K562 (cell line): ENCODE results near the gene AKT3. TPM values are rescaled to one million over a fixed set of nuclear protein-coding genes. Genes with fewer than 3 reads are reported as not detected.

Experiments
- ATAC-seq: fragments of 200-7000 bp; cut with Tn5 transposase; 3 replicates; pipeline ENCODE4 v1.9.1; 2020; ENCODE audit warnings: moderate library complexity
- BruUV-seq: library from RNA; stranded (reverse); fragments of 400-500 nt; replicated peaks from 2 replicates; lab custom pipeline; 2021; lab: Mats Ljungman, UMichigan
- CTCF ChIA-PET: fragments of 300-600 bp; formaldehyde crosslinking; extraction: SDS; loops from one replicate; lab custom pipeline; 2021; ENCODE audit warnings: low intra/inter-chr PET ratio; lab: Yijun Ruan, JAX
- POLR2A ChIA-PET: fragments of 300-600, 350-650 bp; sonication (Branson Sonifier 250); formaldehyde crosslinking; extraction: SDS; loops from one replicate; lab custom pipeline; 2021; ENCODE audit warnings: antibody characterized with exemption, inconsistent platforms; lab: Yijun Ruan, JAX
- DNase-seq, 4 experiments: peaks; one replicate each; pipeline versions ENCODE4 v3.0.0 to v3.0.0-alpha.2; 2011 to 2018; ENCODE audit warnings: low spot score in 3 of 4, mixed read lengths in 3 of 4; ENCODE audit errors: extremely low read depth in 1 of 4
- FAIRE-seq: peaks from 2 replicates; lab custom pipeline; 2011; peaks lifted over from hg19 to GRCh38; lab: Jason Lieb, UNC
- H2AFZ ChIP-seq: 2 replicates; pipeline ENCODE4 v1.6.0; 2011; ENCODE audit warnings: low read depth, low read length, control low read depth, inconsistent platforms
- H3K27ac ChIP-seq: fragments of 200-600 bp; 3 replicates; pipeline ENCODE4 v1.8.0; 2011; ENCODE audit warnings: low read depth, mild to moderate bottlenecking, control low read depth, inconsistent platforms, low read length, moderate library complexity, mixed read lengths; ENCODE audit errors: extremely low read depth
- H3K27me3 ChIP-seq, 2 experiments: fragments of 300-600 bp in 1 of 2; 2 replicates in 1 of 2; 3 replicates in 1 of 2; pipeline versions ENCODE4 v1.6.0 to v1.8.0; 2011; ENCODE audit warnings: inconsistent platforms in 2 of 2, low read length in 2 of 2, mild to moderate bottlenecking in 1 of 2, mixed read lengths in 1 of 2, moderate library complexity in 1 of 2; ENCODE audit not compliant: control insufficient read depth in 2 of 2, insufficient read depth in 2 of 2
- H3K36me3 ChIP-seq: fragments of 300-600 bp; 3 replicates; pipeline ENCODE4 v1.8.0; 2011; ENCODE audit warnings: mild to moderate bottlenecking, low read length, inconsistent platforms; ENCODE audit not compliant: control insufficient read depth, insufficient read depth
- H3K4me1 ChIP-seq, 2 experiments: fragments of 200-600 bp in 1 of 2; replicated peaks in 1 of 2; 2 replicates in 1 of 2; 3 replicates in 1 of 2; pipeline versions ENCODE4 v1.5.1 to v1.8.0; 2011; ENCODE audit warnings: inconsistent platforms in 2 of 2, low read length in 2 of 2, mild to moderate bottlenecking in 1 of 2, mixed read lengths in 1 of 2, moderate library complexity in 1 of 2; ENCODE audit not compliant: control insufficient read depth in 2 of 2, insufficient read depth in 2 of 2
- H3K4me2 ChIP-seq: 2 replicates; pipeline ENCODE4 v1.6.1; 2011; ENCODE audit warnings: low read length, control low read depth, inconsistent platforms, mixed read lengths; ENCODE audit not compliant: insufficient read depth
- H3K4me3 ChIP-seq: fragments of 200-600 bp; sonication (generic), shearing (Covaris generic); 2 replicates; pipeline ENCODE4 v1.5.1; 2016; ENCODE audit warnings: control low read depth, inconsistent platforms
- H3K79me2 ChIP-seq: fragments of 200-600 bp; 3 replicates; pipeline ENCODE4 v1.8.0; 2011; ENCODE audit warnings: low read length, inconsistent platforms; ENCODE audit not compliant: control insufficient read depth, insufficient read depth
- H3K9ac ChIP-seq, 2 experiments: 2 replicates each; pipeline versions ENCODE4 v1.6.0 to v1.6.1; 2011; ENCODE audit warnings: low read depth in 2 of 2, low read length in 2 of 2, control low read depth in 1 of 2, inconsistent platforms in 1 of 2, mild to moderate bottlenecking in 1 of 2, mixed read lengths in 1 of 2; ENCODE audit not compliant: insufficient read depth in 1 of 2
- H3K9me1 ChIP-seq: one replicate; pipeline ENCODE4 v1.6.0; 2011; ENCODE audit warnings: inconsistent platforms, mild to moderate bottlenecking, low read length, moderate library complexity; ENCODE audit not compliant: control insufficient read depth, insufficient read depth
- H3K9me3 ChIP-seq: replicated peaks from 2 replicates; pipeline ENCODE4 v1.5.1; 2011; ENCODE audit warnings: low read depth, low read length, inconsistent platforms; ENCODE audit not compliant: control insufficient read depth, insufficient read depth
- H4K20me1 ChIP-seq: replicated peaks from 2 replicates; pipeline ENCODE4 v1.6.1; 2011; ENCODE audit warnings: low read length, inconsistent platforms, mixed read lengths; ENCODE audit not compliant: control insufficient read depth, insufficient read depth
- DNMT1 ChIP-seq: fragments of 450-650 bp; IDR thresholded peaks from 2 replicates; pipeline ENCODE4 v1.6.1; 2016; ENCODE audit warnings: antibody characterized with exemption, mild to moderate bottlenecking
- MAFF ChIP-seq: IDR thresholded peaks from 2 replicates; pipeline ENCODE4 v1.6.1; 2012; ENCODE audit warnings: low read length, improper control_type of control experiment
- MAFG ChIP-seq: fragments of 450-650 bp; conservative IDR thresholded peaks from 2 replicates; pipeline ENCODE4 v1.6.1; 2016; ENCODE audit warnings: missing genetic modification characterization, missing compliant biosample characterization
- MAFK ChIP-seq: IDR thresholded peaks from 2 replicates; pipeline ENCODE4 v1.6.1; 2011; ENCODE audit warnings: low read length, improper control_type of control experiment
- MAZ ChIP-seq, 2 experiments: fragments of 450-650 bp in 1 of 2; sonication (generic) in 1 of 2; formaldehyde crosslinking; IDR thresholded peaks in 1 of 2; conservative IDR thresholded peaks in 1 of 2; 2 replicates each; pipeline versions ENCODE4 v1.4.0 to v1.5.0; 2020; ENCODE audit warnings: mild to moderate bottlenecking in 1 of 2, missing genetic modification reagents in 1 of 2
- RAD21 ChIP-seq, 2 experiments: fragments of 250-450 bp in 1 of 2; fragments of 450-650 bp in 1 of 2; sonication (Bioruptor Pico) in 1 of 2; formaldehyde crosslinking in 1 of 2; IDR thresholded peaks in 1 of 2; conservative IDR thresholded peaks in 1 of 2; 2 replicates each; pipeline versions ENCODE4 v1.4.0 to v1.8.0; 2020 to 2022; ENCODE audit warnings: mild to moderate bottlenecking in 2 of 2, moderate library complexity in 1 of 2
- ZNF316 ChIP-seq: fragments of 450-650 bp; IDR thresholded peaks from 2 replicates; pipeline ENCODE4 v1.6.1; 2016
- WGBS: fragments of 100-300 bp; shearing (Covaris generic); methylation state at CpG from one replicate; pipeline ENCODE4 v1.1.6; 2016; ENCODE audit warnings: low coverage, mixed read lengths; ENCODE audit not compliant: insufficient coverage; ENCODE audit errors: missing lambda C conversion rate; 5-methylcytosine and 5-hydroxymethylcytosine counted together
- in situ Hi-C: fragments of 300-500 bp; cut with MboI; formaldehyde crosslinking; loops from 4 replicates; pipeline ENCODE4 v1.15.0; 2018; ENCODE audit warnings: inconsistent platforms, mixed read lengths
- intact Hi-C: fragments of 100-400 bp; cut with micrococcal nuclease; formaldehyde crosslinking; loops from 2 replicates; pipeline ENCODE4 v1.14.2; 2022
- polyA plus RNA-seq, 8 experiments: library from polyadenylated mRNA; depleted of rRNA in 4 of 8; stranded (reverse) in 5 of 8; unstranded in 3 of 8; fragments of >200 nt; fragmentation: Nextera tagmentation in 2 of 8; fragmentation: Illumina TruSeq in 1 of 8; extraction: Ambion mirVana in 2 of 8; extraction: Trizol in 1 of 8; gene quantifications; 2 replicates each; pipeline versions ENCODE4 v1.2.1 to v1.2.3, GENCODE V29; 2011 to 2014; ENCODE audit warnings: inconsistent platforms in 1 of 8, missing spikeins in 1 of 8
- total RNA-seq, 7 experiments: library from RNA; depleted of rRNA in 6 of 7; stranded (reverse); fragments of >200 nt in 6 of 7; fragmentation: Illumina TruSeq in 2 of 7; extraction: Trizol in 2 of 7; gene quantifications; 2 replicates each; pipeline versions ENCODE4 v1.2.1 to v1.2.3, GENCODE V29; 2011 to 2021; ENCODE audit warnings: low replicate concordance in 1 of 7
- TF ChIP-seq, protein P1 (sequence below), 3 experiments: IDR thresholded peaks in 2 of 3; conservative IDR thresholded peaks in 1 of 3; 2 replicates each; pipeline ENCODE4 v1.5.1; 2011 to 2012; ENCODE audit warnings: low read length in 3 of 3, mild to moderate bottlenecking in 3 of 3, control low read depth in 2 of 3, improper control_type of control experiment in 1 of 3, inconsistent platforms in 1 of 3, low read depth in 1 of 3, mixed read lengths in 1 of 3, moderate library complexity in 1 of 3; ENCODE audit not compliant: insufficient read depth in 2 of 3
- TF ChIP-seq, protein P2 (sequence below), 2 experiments: fragments of 450-650 bp in 1 of 2; sonication (generic) in 1 of 2; formaldehyde crosslinking in 1 of 2; IDR thresholded peaks in 1 of 2; conservative IDR thresholded peaks in 1 of 2; 2 replicates each; pipeline versions ENCODE4 v1.6.1 to v1.8.1; 2016 to 2023; ENCODE audit warnings: mild to moderate bottlenecking in 2 of 2, moderate library complexity in 2 of 2, inconsistent platforms in 1 of 2, missing genetic modification reagents in 1 of 2

The AKT3 gene
- total and polyA plus RNA-seq, 9 of the 15 experiments (the other 6 are each of a cell fraction or from before 2014, with no cell fraction given): 0.04 to 0.54 (median 0.18) TPM; not detected in 1

DNA sequence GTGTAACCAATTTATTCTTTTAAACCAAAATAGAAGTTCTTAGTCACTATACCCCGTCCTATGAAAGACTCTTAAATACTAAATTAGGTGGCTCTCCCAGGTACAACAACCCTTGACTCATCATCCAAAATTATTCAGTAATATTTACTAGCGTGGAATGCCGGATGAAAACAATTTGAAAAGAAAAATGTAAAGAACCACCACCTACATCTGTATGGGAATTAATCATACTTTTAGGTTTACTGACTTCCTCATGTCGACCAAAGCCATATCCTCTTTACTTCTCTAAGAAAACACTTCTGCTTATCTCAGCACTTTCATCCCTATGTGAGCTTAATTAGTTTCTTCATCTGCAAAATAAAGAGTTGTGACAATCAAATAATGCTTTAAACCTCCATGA is 139.6 kb downstream of the AKT3 start:
- Histone ChIP-seq H3K27ac (no peak overlapping the region), H4K20me1 (no peaks in the 10 kb centered on the region), H3K36me3 (no peaks in the 10 kb centered on the region), H3K4me3 (no peak overlapping the region), H3K9me3 (no peaks in the 10 kb centered on the region), H3K9me1 (no peaks in the 10 kb centered on the region), H2AFZ (no peak overlapping the region), H3K79me2 (no peaks in the 10 kb centered on the region), H3K27me3 (no peaks in the 10 kb centered on the region), H3K4me2 (no peak overlapping the region), H3K4me1 (no peaks in the 10 kb centered on the region), H3K9ac (no peak overlapping the region)
- WGBS: 0% methylated on average over 4 of the region's 4 CpGs
- ChIA-PET CTCF (interaction anchor here (0.6 kb wide), 1 partner anchor 531 kb away, joined by 3 read pairs; no protein-coding TSS in a partner anchor), POLR2A (interaction anchor here (1.3 kb wide), 1 partner anchor 22 kb away, joined by 3 read pairs; no protein-coding TSS in a partner anchor)
- ATAC-seq (no peak), FAIRE-seq (no peak)
- BruUV-seq: no TSS peak
- intact Hi-C loops: no loop called here
- no peak for TF ChIP-seq MAZ (CRISPR knock-in tag; conservative IDR thresholded peaks at IDR 0.05 in 1 of 2, IDR thresholded peaks at IDR 0.05 in 1 of 2)
- TF ChIP-seq MAFK: peak; percentile 39; the same call in 1 of the 2 replicates
- peak; percentile 22; the same call in 1 of the 2 replicates for TF ChIP-seq MAFG
- TF ChIP-seq DNMT1: no peak
- peak; percentile 33; the same call in 1 of the 2 replicates for TF ChIP-seq ZNF316
- TF ChIP-seq MAFF: peak; percentile 28
- TF ChIP-seq, all 486 proteins: peak for 4
- no peak for DNase-seq
- in situ Hi-C loops: no loop called here

DNA sequence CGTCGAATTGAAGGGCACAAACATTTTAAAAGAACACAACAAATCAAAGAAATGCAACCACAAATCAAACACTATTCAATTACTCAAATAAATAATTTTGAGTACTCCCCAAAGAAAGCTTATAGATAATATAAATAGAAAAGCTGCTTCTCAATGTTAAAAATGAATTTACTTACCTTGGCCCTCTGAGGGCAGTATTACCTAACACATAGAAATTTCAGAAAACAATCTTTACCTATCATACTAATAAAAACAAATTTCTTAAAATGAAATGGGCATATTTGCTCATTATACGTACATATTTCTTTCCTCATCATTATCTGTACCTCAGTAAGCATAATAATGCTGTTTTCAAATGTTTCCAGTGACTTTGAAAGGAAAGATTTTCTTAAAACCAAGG is 141.8 kb downstream of the AKT3 start:
- Histone ChIP-seq H3K36me3 (no peaks in the 10 kb centered on the region), H3K9me1 (no peaks in the 10 kb centered on the region), H4K20me1 (no peaks in the 10 kb centered on the region), H3K9me3 (no peaks in the 10 kb centered on the region), H2AFZ (no peak overlapping the region), H3K4me3 (no peak overlapping the region), H3K79me2 (no peaks in the 10 kb centered on the region), H3K27me3 (no peaks in the 10 kb centered on the region), H3K4me2 (no peak overlapping the region), H3K27ac (no peak overlapping the region), H3K9ac (no peak overlapping the region), H3K4me1 (no peaks in the 10 kb centered on the region)
- ATAC-seq (no peak), FAIRE-seq (no peak), DNase-seq (no peak)
- TF ChIP-seq, protein P1, sequence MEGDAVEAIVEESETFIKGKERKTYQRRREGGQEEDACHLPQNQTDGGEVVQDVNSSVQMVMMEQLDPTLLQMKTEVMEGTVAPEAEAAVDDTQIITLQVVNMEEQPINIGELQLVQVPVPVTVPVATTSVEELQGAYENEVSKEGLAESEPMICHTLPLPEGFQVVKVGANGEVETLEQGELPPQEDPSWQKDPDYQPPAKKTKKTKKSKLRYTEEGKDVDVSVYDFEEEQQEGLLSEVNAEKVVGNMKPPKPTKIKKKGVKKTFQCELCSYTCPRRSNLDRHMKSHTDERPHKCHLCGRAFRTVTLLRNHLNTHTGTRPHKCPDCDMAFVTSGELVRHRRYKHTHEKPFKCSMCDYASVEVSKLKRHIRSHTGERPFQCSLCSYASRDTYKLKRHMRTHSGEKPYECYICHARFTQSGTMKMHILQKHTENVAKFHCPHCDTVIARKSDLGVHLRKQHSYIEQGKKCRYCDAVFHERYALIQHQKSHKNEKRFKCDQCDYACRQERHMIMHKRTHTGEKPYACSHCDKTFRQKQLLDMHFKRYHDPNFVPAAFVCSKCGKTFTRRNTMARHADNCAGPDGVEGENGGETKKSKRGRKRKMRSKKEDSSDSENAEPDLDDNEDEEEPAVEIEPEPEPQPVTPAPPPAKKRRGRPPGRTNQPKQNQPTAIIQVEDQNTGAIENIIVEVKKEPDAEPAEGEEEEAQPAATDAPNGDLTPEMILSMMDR (IDR thresholded peaks at IDR 0.05 in 2 of 3, conservative IDR thresholded peaks at IDR 0.05 in 1 of 3; ENCODE audit: insufficient read depth in 2 of 3, low read depth in 1 of 3, low read length in 3 of 3): peak in 1 of 3 experiments; percentile 14; a peak in 1 of 6 replicates
- TF ChIP-seq, protein P2, sequence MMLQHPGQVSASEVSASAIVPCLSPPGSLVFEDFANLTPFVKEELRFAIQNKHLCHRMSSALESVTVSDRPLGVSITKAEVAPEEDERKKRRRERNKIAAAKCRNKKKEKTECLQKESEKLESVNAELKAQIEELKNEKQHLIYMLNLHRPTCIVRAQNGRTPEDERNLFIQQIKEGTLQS (IDR thresholded peaks at IDR 0.05): no peak
- TF ChIP-seq, protein P2 (CRISPR knock-in tag; conservative IDR thresholded peaks at IDR 0.05): no peak
- peak; percentile 17 to 41; a peak in 3 of 4 replicates for TF ChIP-seq RAD21 (CRISPR knock-in tag; conservative IDR thresholded peaks at IDR 0.05 in 1 of 2, IDR thresholded peaks at IDR 0.05 in 1 of 2)
- intact Hi-C loops (loop anchor here (5.0 kb wide), 1 partner anchor 564 kb away; no protein-coding TSS in a partner anchor), in situ Hi-C loops (no loop called here)
- CTCF ChIA-PET: interaction anchor here (2.0 kb wide), 1 partner anchor 565 kb away, joined by 6 read pairs; no protein-coding TSS in a partner anchor
- BruUV-seq: no TSS peak
- 2% methylated on average over 3 of the region's 3 CpGs for WGBS
- POLR2A ChIA-PET: no interaction called here
